ENCODE data around the gene IL20RA. TPM values are rescaled to one million over a fixed set of nuclear protein-coding genes. Genes with fewer than 3 reads are reported as not detected.
A peak's percentile ranks its signal among the peaks of the same experiment; 100 is the strongest.
"Not testable (repeated sequence)": the region's sequence is repeated elsewhere in the genome, so short reads cannot be mapped to it uniquely, and the experiment has no call there.

IL20RA gene
- total RNA-seq, 4 donors from 2014 or later: 0.88 to 6.4 (median 4.3) TPM

- H3K27ac ChIP-seq: no peak overlapping the region
- intact Hi-C loops (cut with DNase I; ENCODE audit: low total_unique reads): no loop called here
- TF ChIP-seq CTCF (IDR thresholded peaks at IDR 0.05): no peak
- no peak for TF ChIP-seq POLR2A (IDR thresholded peaks at IDR 0.05)
- no peaks in the 10 kb centered on the region for H3K36me3 ChIP-seq
- H3K4me1 ChIP-seq: no peaks in the 10 kb centered on the region
- H3K4me3 ChIP-seq: no peak overlapping the region
- H3K27me3 ChIP-seq: no peaks in the 10 kb centered on the region
- no peaks in the 10 kb centered on the region for H3K9me3 ChIP-seq
- DNase-seq: no peak
Measured at GRCh38 chr6:137080711-137081110, 35.9 kb upstream of the IL20RA start.

DNA sequence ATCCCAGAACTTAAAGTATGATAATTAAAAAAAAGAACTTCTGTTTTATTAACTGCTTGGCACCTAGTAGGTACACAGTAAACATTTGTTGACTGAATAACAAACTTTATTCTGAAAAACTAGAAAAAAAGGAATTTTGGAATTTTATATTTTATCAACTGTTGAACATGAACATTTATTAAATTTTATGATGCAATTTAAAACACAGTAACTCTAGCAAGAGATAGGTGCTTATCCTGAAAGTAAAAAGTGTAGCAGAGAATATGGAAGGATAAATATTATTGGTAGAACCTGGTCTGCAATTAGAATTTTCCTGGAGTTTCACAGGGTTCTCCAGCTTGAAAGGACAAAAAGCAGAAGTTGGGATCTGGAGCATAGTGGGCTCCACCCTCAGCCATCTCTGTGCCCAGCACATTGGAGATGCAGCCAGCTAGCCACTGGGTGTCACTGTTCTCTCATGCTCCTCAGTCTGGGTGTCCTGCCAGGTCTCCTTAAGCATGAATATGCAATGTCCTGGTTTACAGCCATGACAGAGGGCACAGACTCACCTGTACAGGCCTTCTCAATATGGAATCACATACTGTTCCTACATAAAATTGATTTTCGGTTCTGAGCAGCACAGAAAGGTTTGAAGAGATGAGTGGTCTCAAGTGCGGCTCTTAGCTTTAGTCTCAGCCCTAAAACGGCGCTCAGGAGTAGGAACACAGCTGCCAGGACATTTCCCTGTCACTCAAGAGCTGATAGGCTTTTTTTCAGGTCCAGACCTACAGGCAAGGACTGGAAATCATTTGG lies 31.7 kb upstream of the IL20RA start:
- intact Hi-C loops (cut with DNase I; ENCODE audit: low total_unique reads): no loop called here
- DNase-seq: peak; percentile 30 to 39
- H3K36me3 ChIP-seq: no peaks in the 10 kb centered on the region
- H3K9me3 ChIP-seq: no peaks in the 10 kb centered on the region
- TF ChIP-seq CTCF (IDR thresholded peaks at IDR 0.05) (peak; percentile 29 to 66 (median 46)), POLR2A (IDR thresholded peaks at IDR 0.05) (no peak)
- no peaks in the 10 kb centered on the region for H3K27me3 ChIP-seq
- no peak overlapping the region for H3K4me3 ChIP-seq
- no peaks in the 10 kb centered on the region for H3K4me1 ChIP-seq
- H3K27ac ChIP-seq: no peak overlapping the region

DNA sequence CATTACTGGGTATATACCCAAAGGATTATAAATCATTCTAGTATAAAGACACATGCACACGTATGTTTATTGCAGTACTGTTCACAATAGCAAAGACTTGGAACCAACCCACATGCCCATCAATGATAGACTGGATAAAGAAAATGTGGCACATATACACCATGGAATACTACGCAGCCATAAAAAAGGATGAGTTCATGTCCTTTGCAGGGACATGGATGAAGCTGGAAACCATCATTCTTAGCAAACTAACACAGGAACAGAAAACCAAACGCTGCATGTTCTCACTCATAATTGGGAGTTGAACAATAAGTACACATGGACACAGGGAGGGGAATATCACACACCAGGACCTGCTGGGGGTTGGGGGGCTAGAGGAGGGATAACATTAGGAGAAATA lies 31.0 kb upstream of the IL20RA start:
- H3K4me1 ChIP-seq; H3K4me3 ChIP-seq; H3K27me3 ChIP-seq; H3K36me3 ChIP-seq; intact Hi-C loops (cut with DNase I; ENCODE audit: low total_unique reads); H3K27ac ChIP-seq; H3K9me3 ChIP-seq; DNase-seq: not testable (repeated sequence)

GRCh38 chr6:137070303-137070702 lies 25.5 kb upstream of the IL20RA start:
- no peak overlapping the region for H3K27ac ChIP-seq
- H3K9me3 ChIP-seq: no peaks in the 10 kb centered on the region
- H3K4me1 ChIP-seq: no peaks in the 10 kb centered on the region
- no peak overlapping the region for H3K4me3 ChIP-seq
- no peaks in the 10 kb centered on the region for H3K36me3 ChIP-seq
- intact Hi-C loops (cut with DNase I; ENCODE audit: low total_unique reads): no loop called here
- TF ChIP-seq POLR2A (IDR thresholded peaks at IDR 0.05) (no peak), CTCF (IDR thresholded peaks at IDR 0.05) (no peak)
- no peak for DNase-seq
- H3K27me3 ChIP-seq: no peaks in the 10 kb centered on the region

DNA sequence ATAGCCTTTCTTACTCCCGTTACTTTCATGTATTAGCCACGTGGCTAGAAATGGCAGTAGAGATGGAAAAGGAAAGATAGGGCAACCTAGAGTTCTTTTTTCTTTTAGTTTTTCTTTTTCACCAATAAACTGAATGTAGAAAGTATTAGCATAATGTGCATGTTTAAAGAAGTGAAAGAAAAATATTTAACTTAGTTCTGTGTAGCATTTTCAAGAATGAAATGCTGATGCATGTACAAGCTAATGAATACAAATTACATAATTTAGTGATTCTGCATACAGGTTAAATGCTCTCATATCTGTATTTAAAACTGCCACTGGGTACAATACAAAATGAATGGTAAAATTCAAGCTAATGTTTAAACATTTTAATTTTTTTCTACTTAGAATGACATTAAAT lies 22.6 kb upstream of the IL20RA start:
- H3K27ac ChIP-seq: no peak overlapping the region
- H3K9me3 ChIP-seq: no peaks in the 10 kb centered on the region
- H3K4me1 ChIP-seq: no peaks in the 10 kb centered on the region
- no peak for DNase-seq
- no peaks in the 10 kb centered on the region for H3K36me3 ChIP-seq
- no peak for TF ChIP-seq POLR2A (IDR thresholded peaks at IDR 0.05)
- TF ChIP-seq CTCF (IDR thresholded peaks at IDR 0.05): no peak
- H3K27me3 ChIP-seq: no peaks in the 10 kb centered on the region
- intact Hi-C loops (cut with DNase I; ENCODE audit: low total_unique reads): no loop called here
- H3K4me3 ChIP-seq: no peak overlapping the region
